HG03159 (cell line): Measurements from ENCODE around the gene SLC37A3.

ENCODE experiments used
- ATAC-seq: cut with Tn5 transposase; IDR thresholded peaks from one replicate; pipeline ENCODE4 v1.9.1; 2021; ENCODE audit warnings: mild to moderate bottlenecking, moderate library complexity; ENCODE audit not compliant: unreplicated experiment

The SLC37A3 gene

DNA sequence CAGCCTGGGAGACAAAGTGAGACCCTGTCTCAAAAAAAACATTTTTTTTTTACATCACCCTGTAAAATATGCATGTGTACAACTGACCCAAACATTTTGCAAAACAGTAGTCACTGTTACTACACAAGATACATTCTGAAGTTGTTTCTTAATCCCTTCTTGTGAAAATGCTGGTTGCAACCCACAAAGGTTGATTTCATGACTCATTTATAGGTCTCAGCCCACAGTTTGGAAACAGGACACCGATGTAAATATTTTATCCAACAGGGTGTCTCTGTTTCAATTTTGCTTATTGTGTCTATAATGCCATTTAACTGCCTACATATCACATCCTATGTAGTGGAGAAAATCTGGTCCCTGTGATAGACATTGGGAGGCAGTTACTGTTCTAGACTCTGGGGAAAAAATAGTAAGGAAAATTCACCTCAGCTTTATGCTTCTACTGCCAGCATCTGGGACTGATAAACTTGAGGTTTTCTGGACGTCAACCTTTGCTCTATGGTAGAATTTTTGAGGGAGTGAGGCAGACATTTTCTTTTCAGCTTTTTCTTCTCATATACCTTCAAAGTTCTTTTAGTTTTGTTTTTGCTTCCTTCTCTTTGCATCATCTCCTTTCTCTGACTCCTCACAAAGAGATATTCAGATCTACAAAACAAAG lies 4.0 kb upstream of the SLC37A3 start:
- no peak for ATAC-seq

- no peak for ATAC-seq
Measured at GRCh38 chr7:140400381-140400780, 2.1 kb upstream of the SLC37A3 start.

DNA sequence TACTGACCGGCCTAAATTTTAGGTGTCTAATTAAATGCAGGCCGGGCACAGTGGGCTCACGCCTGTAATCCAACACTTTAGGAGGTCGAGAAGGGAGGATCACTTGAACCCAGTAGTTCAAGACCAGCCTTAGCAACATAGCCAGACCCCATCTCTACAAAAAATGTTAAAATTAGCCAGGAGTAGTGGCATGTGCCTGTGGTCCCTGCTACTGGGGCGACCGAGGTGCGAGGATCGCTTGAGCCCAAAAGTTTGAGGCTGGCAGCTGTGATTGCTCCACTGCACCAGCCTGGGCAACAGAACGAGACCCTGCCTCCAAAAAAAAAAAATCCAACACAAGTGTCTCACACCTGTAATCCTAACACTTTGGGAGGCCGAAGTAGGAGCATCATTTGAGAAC lies 491 bp upstream of the SLC37A3 start:
- ATAC-seq = no peak

DNA sequence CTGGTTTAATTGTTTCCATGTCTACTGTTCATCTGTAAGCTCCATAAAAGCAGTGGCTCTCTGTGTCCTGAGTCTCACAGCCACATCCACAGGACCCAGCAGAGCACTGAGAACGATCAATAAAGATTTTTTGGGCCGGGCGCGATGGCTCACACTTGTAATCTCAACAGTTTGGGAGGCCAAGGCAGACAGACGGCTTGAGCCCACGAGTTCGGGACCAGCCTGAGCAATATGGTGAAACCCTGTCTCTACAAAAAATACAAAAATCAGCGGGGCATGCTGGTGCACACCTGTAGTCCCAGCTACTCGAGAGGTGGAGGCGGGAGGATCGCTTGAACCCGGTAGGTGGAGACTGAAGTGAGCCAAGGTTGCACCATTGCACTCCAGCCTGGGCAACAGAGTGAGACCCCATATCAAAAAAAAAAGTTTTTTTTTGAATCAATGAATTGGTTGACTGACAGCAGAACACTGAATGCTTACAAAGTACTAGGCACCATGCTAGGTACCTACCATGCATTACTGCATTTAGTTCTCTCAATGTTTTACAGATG lies 4.5 kb downstream of the SLC37A3 start:
- no peak for ATAC-seq

DNA sequence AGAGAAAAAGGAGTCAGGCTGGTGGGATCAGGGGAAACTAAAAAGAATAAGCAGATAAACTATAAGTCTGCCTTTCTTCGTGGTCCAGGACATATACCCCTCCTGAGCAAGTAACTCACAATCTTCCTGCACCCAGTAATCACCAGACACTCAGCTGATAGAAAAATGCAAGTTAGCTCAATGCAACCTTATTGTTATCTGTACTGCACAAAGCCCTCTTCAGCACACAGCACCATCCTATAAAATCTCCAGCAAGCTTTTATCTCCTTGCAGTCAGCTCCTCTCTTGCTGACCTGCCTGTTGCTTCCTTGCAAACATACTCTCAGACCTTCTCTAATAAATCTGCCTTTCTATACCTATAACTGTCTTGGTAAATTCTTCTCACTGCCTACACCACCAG lies 6.7 kb downstream of the SLC37A3 start:
- no peak for ATAC-seq

- no peak for ATAC-seq
Measured at GRCh38 chr7:140390466-140391190, 7.7 kb downstream of the SLC37A3 start.

DNA sequence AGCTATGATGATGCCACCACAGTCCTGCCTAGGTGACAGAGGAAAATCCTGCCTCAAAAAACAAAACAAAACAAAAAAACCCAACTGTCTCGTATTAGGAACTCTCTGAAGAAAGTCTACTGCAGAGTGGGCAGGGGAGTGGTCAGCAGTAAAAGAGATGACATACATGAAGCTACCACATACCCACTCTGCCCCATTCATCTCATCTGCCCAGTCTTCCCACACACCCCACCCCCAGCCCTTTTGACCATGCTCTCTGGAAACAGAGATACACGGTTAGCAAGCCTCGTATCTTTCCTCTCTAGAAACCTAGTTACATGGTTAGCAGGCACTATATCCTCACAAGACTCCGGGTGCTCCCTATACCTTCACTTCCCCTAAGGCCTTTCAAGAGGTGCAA lies 8.3 kb downstream of the SLC37A3 start:
- no peak for ATAC-seq

DNA sequence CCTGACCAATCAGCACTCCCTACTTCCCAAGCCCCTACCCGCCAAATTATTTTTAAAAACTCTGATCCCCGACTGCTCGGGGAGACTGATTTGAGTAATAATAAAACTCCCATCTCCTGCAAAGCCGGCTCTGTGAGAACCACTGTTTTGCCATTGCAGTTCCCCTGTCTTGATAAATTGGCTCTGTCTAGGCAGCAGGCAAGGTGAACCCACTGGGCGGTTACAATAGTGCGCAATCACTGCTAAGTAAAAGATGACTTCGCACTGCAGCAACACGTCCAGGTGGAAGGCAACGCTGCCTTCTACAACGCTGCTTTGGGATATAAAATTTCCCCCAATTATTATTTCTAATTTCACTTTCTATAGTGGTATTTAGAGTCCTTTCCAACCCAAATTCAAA lies 8.9 kb downstream of the SLC37A3 start:
- ATAC-seq = no peak

DNA sequence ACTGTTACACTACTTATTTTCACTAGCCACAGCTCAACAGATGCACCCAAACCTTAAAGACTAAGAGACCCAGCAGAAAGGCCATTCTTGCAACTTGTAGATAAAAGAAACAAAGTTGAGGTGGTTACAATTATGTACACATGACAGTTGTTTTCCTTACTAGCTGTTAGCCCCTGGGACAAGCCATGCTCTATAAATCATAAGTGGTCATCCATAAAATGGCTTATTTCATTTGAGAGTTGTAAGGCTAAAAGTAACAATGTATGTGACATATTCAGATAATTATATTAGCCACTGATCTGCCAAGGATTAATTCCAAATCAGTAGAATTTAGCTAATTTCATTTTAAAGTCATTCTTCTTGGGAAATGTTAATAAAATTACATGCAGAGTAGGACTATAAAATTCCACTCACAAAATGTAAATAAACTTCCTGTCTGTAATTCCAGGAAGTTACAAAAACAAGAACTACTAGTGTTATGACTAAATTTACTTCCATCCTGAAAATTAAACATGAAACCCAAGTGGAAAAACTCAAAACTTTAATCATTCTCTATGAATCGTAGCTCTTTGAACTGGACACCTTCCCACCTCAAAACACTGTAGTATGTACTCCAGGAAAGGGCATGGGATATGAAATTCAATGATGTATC lies 13.3 kb downstream of the SLC37A3 start:
- ATAC-seq = no peak

DNA sequence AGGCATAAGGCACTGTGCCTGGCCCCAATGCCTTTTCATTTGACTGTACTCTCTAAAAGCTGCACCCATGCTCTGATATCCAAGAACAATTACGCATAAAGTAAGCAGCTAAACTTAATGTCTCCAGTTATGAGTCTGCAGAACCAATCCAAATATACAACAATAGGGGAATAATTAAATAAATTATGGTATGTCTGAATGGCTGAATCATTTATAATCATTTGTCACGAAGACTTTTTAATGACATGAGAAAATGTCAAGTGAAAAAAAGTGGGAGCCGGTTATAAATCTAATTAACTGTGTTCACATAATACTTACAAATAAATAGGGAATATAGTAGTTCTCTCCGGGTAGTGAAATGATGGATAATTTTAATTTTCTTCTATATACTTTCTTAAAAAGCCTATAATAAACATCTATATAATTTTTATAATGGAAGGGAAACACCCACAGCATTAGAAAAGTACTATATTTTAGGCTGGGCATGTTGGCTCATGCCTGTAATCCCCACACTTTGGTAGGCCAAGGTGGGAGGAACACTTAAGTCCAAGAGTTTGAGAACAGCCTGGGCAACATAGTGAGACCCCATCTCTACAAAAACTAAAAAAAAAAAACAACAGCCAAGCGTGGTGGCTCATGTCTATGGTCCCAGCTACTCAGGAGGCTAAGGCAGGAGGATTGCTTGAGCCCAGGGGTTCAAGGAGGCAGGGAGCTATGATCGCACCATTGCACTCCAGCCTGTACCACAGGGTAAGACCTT lies 14.2 kb downstream of the SLC37A3 start:
- ATAC-seq = no peak

DNA sequence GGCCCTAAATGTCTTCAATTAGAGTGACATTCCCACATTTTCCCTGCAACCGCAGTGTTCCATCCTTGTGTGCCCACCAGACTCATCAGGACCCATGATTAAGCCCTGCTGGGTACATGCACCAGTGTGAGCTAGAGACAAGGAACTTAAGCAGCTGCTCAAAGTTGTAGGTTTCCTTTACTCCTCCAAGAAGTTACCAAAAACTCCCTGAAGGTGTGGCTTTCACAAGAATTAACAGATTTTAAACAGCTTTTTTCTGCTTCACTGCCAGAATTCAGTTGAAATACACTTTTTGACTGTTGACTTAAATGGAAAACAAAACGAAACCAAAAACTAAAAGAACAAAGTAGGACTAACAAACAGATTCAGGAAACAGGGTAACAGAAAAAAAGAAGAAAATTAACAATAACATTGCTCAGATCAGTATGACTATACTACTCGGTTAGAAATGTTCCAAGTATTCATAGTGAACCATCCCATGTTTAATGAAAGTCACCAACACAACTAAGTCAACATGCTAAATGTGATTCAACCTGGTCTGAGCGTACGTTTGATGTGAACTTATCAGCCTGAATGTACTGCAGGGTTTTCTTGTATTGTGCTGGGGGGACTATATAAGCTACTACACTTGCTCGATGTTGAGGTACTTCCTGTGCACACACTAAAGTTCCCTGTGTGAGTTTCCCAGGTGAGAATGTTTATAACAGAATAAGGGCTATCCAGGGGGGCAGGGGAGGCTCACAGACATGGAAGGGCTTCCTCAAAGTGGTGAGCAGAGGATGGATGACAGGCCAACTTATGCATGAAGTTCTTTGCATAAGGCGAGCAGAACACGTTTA lies 22.2 kb downstream of the SLC37A3 start:
- ATAC-seq = no peak

GRCh38 chr7:140375323-140375722 lies 23.0 kb downstream of the SLC37A3 start:
- ATAC-seq = no peak

GRCh38 chr7:140369294-140369693 lies 29.0 kb downstream of the SLC37A3 start:
- ATAC-seq = no peak

DNA sequence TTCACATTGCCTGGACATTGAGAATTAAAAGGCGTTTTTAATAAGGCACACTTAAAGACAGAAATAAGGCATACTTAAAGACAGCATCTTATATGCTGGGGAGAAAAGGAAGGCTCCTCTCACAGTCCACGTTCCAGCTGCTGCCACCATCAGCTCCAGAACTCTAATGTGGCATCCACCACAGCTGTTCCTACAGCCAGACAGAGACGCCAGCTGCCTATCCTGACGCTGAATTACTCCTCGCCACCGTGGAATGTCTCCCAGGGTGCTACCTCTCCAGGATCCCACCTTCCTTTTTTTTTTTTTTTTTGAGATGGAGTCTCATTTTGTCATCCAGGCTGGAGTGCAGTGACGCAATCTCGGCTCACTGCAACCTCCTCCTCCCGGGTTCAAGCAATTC lies 30.8 kb downstream of the SLC37A3 start:
- ATAC-seq = no peak

DNA sequence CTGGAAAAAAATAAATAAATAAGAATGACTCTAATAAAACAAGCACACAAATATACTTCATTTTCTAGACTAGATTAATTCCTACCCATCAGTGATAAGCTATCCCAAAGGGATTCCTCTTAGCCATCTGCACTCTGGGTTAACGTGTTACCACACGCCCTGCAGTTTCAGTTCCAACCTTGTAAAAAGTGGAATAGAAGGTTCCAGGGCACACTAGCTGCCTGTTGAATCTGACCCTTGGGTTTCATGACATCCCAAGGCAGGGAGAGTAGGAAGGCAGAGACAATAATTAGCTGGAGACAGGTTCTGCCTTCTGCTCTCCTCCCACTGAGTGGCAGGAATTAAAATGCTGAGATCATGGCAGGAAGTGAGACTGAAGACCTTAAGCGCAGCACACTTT lies 33.5 kb downstream of the SLC37A3 start:
- ATAC-seq = no peak

- ATAC-seq = no peak
Measured at GRCh38 chr7:140360697-140361229, 37.6 kb downstream of the SLC37A3 start.

DNA sequence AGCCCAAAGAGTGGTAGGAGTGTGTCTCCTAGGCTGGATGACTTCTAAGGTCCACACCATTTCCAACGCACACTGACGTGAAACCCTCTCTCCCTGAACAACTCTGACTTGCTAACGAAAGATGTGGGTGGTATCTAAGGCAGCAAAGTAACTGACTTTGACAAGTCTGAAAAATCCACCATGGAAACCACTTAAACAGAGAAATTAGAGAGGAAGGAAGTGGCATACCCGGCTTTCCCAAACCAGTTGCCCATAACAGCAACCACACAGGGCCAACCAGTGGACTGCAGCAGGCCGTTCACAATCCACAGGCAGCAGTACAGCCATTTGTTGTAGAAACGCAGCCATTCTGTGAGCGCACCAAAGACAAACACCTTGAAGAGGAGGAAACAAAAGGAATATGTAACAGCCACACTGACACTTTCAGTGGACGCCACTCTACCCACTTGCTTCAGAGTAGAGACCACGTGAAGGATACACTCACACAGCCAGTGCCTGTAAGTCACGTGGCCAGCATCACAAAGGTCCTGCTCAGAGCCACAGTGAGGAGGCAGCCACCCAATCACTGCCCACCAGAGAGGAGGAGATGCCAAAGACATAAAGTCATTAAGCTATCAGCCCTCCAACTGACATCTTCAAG lies 39.8 kb downstream of the SLC37A3 start:
- ATAC-seq = peak; percentile 32

DNA sequence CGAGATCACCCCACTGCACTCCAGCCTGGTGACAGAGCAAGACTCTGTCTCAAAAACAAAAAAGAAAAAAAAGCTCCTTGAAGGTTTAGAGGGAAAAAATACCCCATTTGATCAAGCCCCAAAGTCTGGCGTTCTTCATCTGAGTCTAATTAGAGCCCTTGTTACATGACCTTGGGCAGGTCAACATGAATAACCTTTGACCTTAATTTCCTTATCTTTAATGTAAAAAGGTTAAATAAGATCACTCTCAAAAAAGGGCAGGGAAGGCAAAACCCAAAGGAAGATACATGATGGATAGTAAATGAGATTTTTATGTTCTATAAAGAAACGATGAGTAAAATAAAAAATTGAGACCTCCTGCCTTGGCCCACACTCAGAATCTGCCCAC lies 40.3 kb downstream of the SLC37A3 start:
- no peak for ATAC-seq

- no peak for ATAC-seq
Measured at GRCh38 chr7:140350056-140350455, 48.3 kb downstream of the SLC37A3 start.
